ENCODE measurements around the gene ETHE1. TPM values are rescaled to one million over a fixed set of nuclear protein-coding genes. Genes with fewer than 3 reads are reported as not detected.

The ETHE1 gene
- total RNA-seq, 4 donors from 2014 or later, result 66.6 to 126 (median 98.5) TPM

DNA sequence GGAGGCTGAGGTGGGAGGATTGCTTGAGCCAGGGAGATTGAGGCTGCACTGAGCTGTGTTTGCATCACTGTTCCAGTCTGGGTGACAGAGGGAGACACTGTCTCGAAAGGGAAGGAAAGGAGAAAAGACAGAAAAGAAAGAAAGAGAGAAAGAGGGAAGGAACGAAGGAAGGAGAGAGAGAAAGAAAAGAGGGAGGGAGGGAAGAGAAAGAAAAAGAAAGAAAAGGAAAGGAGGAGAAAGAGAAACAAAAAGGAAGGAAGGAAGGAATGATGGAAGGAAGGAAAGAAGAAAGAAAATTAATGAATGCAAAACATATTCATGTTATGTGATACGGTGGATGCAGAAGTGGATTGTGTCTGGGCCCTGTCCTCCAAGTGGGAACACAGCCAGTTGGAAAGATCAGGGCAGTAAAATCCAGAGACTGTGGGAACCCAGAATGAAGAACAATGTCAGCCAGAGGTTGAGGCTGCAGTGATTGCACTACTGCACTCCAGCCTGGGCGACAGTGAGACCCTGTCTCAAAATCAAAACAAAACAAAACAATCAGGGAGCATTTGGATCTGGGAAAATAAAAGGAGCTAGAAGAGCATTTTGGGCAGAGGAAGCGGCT lies 28.7 kb downstream of the ETHE1 start:
- Histone ChIP-seq H3K27ac (no peak overlapping the region), H3K27me3 (no peaks in the 10 kb centered on the region), H3K9me3 (no peaks in the 10 kb centered on the region), H3K4me3 (no peak overlapping the region), H3K36me3 (peaks cover 4 to 90% (median 25%) of the 10 kb centered on the region in 3 donors), H3K4me1 (peaks cover 5 to 31% (median 18%) of the 10 kb centered on the region in 3 donors)
- no peak for TF ChIP-seq POLR2A (IDR thresholded peaks at IDR 0.05)
- TF ChIP-seq, protein P1, sequence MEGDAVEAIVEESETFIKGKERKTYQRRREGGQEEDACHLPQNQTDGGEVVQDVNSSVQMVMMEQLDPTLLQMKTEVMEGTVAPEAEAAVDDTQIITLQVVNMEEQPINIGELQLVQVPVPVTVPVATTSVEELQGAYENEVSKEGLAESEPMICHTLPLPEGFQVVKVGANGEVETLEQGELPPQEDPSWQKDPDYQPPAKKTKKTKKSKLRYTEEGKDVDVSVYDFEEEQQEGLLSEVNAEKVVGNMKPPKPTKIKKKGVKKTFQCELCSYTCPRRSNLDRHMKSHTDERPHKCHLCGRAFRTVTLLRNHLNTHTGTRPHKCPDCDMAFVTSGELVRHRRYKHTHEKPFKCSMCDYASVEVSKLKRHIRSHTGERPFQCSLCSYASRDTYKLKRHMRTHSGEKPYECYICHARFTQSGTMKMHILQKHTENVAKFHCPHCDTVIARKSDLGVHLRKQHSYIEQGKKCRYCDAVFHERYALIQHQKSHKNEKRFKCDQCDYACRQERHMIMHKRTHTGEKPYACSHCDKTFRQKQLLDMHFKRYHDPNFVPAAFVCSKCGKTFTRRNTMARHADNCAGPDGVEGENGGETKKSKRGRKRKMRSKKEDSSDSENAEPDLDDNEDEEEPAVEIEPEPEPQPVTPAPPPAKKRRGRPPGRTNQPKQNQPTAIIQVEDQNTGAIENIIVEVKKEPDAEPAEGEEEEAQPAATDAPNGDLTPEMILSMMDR (IDR thresholded peaks at IDR 0.05), result no peak
- intact Hi-C loops (cut with DNase I), result no loop called here
- DNase-seq, result no peak
- 72 to 80% methylated on average over 5 of the region's 5 CpGs for WGBS, 2 donors

DNA sequence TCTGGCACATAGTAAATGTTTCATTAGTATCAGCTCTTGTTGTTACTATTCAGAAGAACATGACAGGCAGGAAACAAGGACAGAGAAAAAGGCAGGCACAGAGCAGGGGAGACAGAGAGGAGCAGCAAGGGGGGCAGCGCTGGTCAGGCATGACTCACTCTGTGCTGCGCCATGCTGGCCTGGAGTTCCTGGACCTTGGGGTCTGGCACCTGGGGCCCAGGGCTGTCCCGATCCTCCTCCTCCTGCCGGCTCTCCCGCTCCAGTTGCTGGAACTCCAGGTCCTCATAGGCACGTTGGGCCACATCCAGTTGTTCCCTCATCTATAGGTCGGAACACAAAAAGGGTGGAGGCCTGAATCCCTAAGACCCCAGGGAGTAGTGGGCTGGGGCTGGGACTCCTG lies 30.0 kb downstream of the ETHE1 start:
- H3K27ac ChIP-seq, result no peak overlapping the region
- H3K36me3 ChIP-seq, result peaks cover 4 to 99% (median 25%) of the 10 kb centered on the region in 3 donors
- H3K4me1 ChIP-seq, result peaks cover 0 to 17% (median 5%) of the 10 kb centered on the region in 3 donors
- TF ChIP-seq POLR2A (IDR thresholded peaks at IDR 0.05), result no peak
- TF ChIP-seq, protein P1 (IDR thresholded peaks at IDR 0.05), result no peak
- H3K4me3 ChIP-seq, result no peak overlapping the region
- 92 to 95% methylated on average over 3 to 7 of the region's 7 CpGs for WGBS, 2 donors
- H3K9me3 ChIP-seq, result no peaks in the 10 kb centered on the region
- no peak for DNase-seq
- no peaks in the 10 kb centered on the region for H3K27me3 ChIP-seq
- intact Hi-C loops (cut with DNase I), result no loop called here

DNA sequence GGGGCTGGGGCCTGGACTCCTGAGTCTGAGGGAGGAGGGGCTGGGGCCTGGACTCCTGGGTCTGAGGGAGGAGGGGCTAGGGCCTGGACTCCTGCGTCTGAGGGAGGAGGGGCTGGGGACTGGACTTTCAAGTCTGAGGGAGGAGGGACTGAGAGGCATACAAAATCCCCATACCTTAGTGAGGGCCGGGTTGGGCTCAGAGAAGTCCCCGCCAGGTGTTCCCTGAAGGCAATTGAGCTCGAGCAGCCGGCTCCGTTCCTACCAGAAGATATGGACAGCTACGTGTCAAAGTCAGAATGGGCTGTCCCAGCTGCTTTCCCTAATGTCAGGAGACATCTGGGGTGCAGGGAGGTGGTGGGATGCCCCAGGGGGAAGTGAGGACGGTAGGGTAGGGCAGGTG lies 31.9 kb downstream of the ETHE1 start:
- TF ChIP-seq POLR2A (IDR thresholded peaks at IDR 0.05), result no peak
- TF ChIP-seq, protein P1 (IDR thresholded peaks at IDR 0.05), result no peak
- no peaks in the 10 kb centered on the region for H3K9me3 ChIP-seq
- 71 to 75% methylated on average over 2 to 8 of the region's 8 CpGs for WGBS, 2 donors
- intact Hi-C loops (cut with DNase I), result no loop called here
- H3K27me3 ChIP-seq, result no peaks in the 10 kb centered on the region
- H3K4me1 ChIP-seq, result peaks cover 0 to 9% (median 0%) of the 10 kb centered on the region in 3 donors
- H3K4me3 ChIP-seq, result no peak overlapping the region
- H3K27ac ChIP-seq, result no peak overlapping the region
- H3K36me3 ChIP-seq, result peaks cover 4 to 99% (median 25%) of the 10 kb centered on the region in 3 donors
- no peak for DNase-seq

DNA sequence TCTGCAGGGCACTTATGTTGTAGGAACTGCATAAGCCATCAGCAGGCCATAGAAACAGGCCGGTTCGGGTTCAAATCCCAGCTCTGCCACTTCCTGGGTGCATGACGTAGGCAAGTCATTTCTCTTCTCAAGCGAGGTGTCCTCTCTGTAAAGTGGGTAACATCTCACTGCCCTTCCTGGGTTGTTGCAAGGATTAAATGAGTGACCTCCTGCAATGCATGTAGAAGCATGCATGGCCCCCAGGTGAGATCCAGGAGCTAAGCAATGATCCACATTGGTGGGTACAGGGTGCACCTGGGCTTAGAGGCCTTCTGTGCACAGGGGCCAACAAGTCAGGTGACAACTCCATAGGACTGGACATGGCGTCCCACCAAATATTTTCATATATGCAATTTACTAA lies 36.2 kb downstream of the ETHE1 start:
- no peak for DNase-seq
- intact Hi-C loops (cut with DNase I), result no loop called here
- Histone ChIP-seq H3K27ac (no peak overlapping the region), H3K4me1 (no peaks in the 10 kb centered on the region), H3K9me3 (no peaks in the 10 kb centered on the region), H3K36me3 (peaks cover 0 to 83% (median 6%) of the 10 kb centered on the region in 3 donors), H3K27me3 (no peaks in the 10 kb centered on the region), H3K4me3 (no peak overlapping the region)
- TF ChIP-seq POLR2A (IDR thresholded peaks at IDR 0.05), result no peak
- TF ChIP-seq, protein P1 (IDR thresholded peaks at IDR 0.05), result no peak
- WGBS, 2 donors, result 71 to 98% methylated on average over 1 to 3 of the region's 5 CpGs

DNA sequence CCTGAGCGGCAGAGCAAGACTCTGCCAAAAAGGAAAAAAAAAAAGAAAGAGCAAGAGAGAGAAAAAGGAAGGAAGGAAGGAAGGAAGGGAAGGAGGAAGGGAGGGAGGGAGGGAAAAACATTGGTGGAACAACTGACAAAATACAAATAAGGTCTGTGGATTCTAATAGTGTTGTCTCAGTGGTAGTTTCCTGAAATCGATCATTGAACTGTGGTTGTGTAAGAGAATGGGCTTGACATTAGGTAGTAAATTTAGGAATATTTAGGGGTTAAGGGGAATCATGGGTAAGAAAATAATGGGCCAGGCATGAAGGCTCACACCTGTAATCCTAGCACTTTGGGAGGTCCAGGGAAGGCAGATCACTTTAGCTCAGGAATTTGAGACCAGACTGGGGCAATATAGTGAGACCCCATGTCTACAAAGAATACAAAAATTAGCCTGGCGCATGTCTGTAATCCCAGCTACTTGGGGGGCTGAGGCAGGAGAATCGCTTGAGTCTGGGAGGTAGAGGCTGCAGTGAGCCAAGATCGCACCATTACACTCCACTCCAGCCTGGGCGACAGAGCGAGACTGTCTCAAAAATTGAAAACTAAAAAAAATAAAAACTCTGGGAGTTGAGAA lies 36.9 kb downstream of the ETHE1 start:
- Histone ChIP-seq H3K27me3 (no peaks in the 10 kb centered on the region), H3K4me1 (no peaks in the 10 kb centered on the region), H3K36me3 (peaks cover 0 to 79% (median 0%) of the 10 kb centered on the region in 3 donors), H3K27ac (no peak overlapping the region), H3K9me3 (no peaks in the 10 kb centered on the region), H3K4me3 (no peak overlapping the region)
- DNase-seq, result no peak
- 94% methylated on average over 7 of the region's 7 CpGs for WGBS, 2 donors
- intact Hi-C loops (cut with DNase I), result no loop called here
- TF ChIP-seq POLR2A (IDR thresholded peaks at IDR 0.05), result no peak
- TF ChIP-seq, protein P1 (IDR thresholded peaks at IDR 0.05), result no peak
